HEK293 (cell line): ENCODE data around the gene SEMA4B.

Experiments used
- CTCF ChIA-PET: fragments of 350-600 bp; formaldehyde crosslinking; extraction: SDS; loops from one replicate; lab custom pipeline; 2021; ENCODE audit warnings: antibody characterized with exemption; lab: Yijun Ruan, JAX
- POLR2A ChIA-PET: fragments of 300-600 bp; formaldehyde crosslinking; extraction: SDS; loops from one replicate; lab custom pipeline; 2020; ENCODE audit warnings: antibody characterized with exemption, inconsistent platforms; lab: Yijun Ruan, JAX
- H3K27ac ChIP-seq: fragments of 200-500 bp; sonication (Bioruptor generic); 2 replicates; pipeline ENCODE4 v1.5.1; 2014; ENCODE audit warnings: low read depth, low read length, control low read depth, inconsistent platforms; ENCODE audit errors: extremely low read depth
- H3K36me3 ChIP-seq, 2 experiments: fragments of 200-500 bp in 1 of 2; sonication (Bioruptor generic) in 1 of 2; 1 replicate in 1 of 2; 2 replicates in 1 of 2; pipeline ENCODE4 v1.5.1; 2014 to 2017; ENCODE audit warnings: inconsistent platforms in 2 of 2, low read length in 2 of 2; ENCODE audit not compliant: control insufficient read depth in 2 of 2, insufficient read depth in 1 of 2
- H3K4me1 ChIP-seq: fragments of 200-500 bp; sonication (Bioruptor generic); 2 replicates; pipeline ENCODE4 v1.5.1; 2014; ENCODE audit warnings: mild to moderate bottlenecking, low read length, inconsistent platforms; ENCODE audit not compliant: control insufficient read depth, insufficient read depth
- H3K4me3 ChIP-seq: 2 replicates; pipeline ENCODE4 v1.5.1; 2011; ENCODE audit warnings: low read depth, mild to moderate bottlenecking, control low read depth, low read length, moderate library complexity
- H3K9me3 ChIP-seq: fragments of 200-500 bp; sonication (Bioruptor generic); 2 replicates; pipeline ENCODE4 v1.5.1; 2014; ENCODE audit warnings: low read depth, low read length, inconsistent platforms; ENCODE audit not compliant: control insufficient read depth, insufficient read depth
- AEBP2 ChIP-seq: fragments of 450-650 bp; formaldehyde crosslinking; IDR thresholded peaks from 2 replicates; pipeline ENCODE4 v1.5.1; 2016; ENCODE audit warnings: missing biosample characterization, missing genetic modification characterization, borderline replicate concordance
- ATF2 ChIP-seq: fragments of 450-650 bp; formaldehyde crosslinking; IDR thresholded peaks from 2 replicates; pipeline ENCODE4 v1.5.1; 2016; ENCODE audit warnings: missing biosample characterization, missing genetic modification characterization, low read depth
- KLF10 ChIP-seq: fragments of 450-650 bp; IDR thresholded peaks from 2 replicates; pipeline ENCODE4 v1.5.1; 2018; ENCODE audit warnings: missing biosample characterization, mild to moderate bottlenecking, missing genetic modification characterization
- PRDM2 ChIP-seq: fragments of 450-650 bp; formaldehyde crosslinking; IDR thresholded peaks from 2 replicates; pipeline ENCODE4 v1.5.1; 2016; ENCODE audit warnings: missing biosample characterization, missing genetic modification characterization, borderline replicate concordance
- TCF7L2 ChIP-seq: IDR thresholded peaks from 2 replicates; pipeline ENCODE4 v1.6.1; 2011; ENCODE audit warnings: low read depth, mild to moderate bottlenecking, inconsistent platforms, low read length, moderate library complexity, borderline replicate concordance
- YY2 ChIP-seq: fragments of 450-650 bp; formaldehyde crosslinking; IDR thresholded peaks from 2 replicates; pipeline ENCODE4 v1.5.1; 2016; ENCODE audit warnings: missing biosample characterization, missing genetic modification characterization
- ZBTB6 ChIP-seq: fragments of 450-650 bp; formaldehyde crosslinking; IDR thresholded peaks from 2 replicates; pipeline ENCODE4 v1.5.1; 2017; ENCODE audit warnings: missing biosample characterization, missing genetic modification characterization
- ZEB2 ChIP-seq: fragments of 450-650 bp; formaldehyde crosslinking; IDR thresholded peaks from 2 replicates; pipeline ENCODE4 v1.5.1; 2016; ENCODE audit warnings: missing biosample characterization, missing genetic modification characterization
- ZNF114 ChIP-seq: fragments of 450-650 bp; formaldehyde crosslinking; IDR thresholded peaks from 2 replicates; pipeline ENCODE4 v1.5.0; 2017; ENCODE audit warnings: missing biosample characterization, missing genetic modification characterization
- ZNF148 ChIP-seq: fragments of 450-650 bp; formaldehyde crosslinking; IDR thresholded peaks from 2 replicates; pipeline ENCODE4 v1.5.0; 2017; ENCODE audit warnings: missing biosample characterization, missing genetic modification characterization, borderline replicate concordance
- ZNF488 ChIP-seq: fragments of 450-650 bp; formaldehyde crosslinking; IDR thresholded peaks from 2 replicates; pipeline ENCODE4 v1.5.1; 2016; ENCODE audit warnings: missing biosample characterization, missing genetic modification characterization
- ZNF529 ChIP-seq: fragments of 450-650 bp; formaldehyde crosslinking; IDR thresholded peaks from 2 replicates; pipeline ENCODE4 v1.5.1; 2017; ENCODE audit warnings: missing genetic modification characterization, missing biosample characterization; ENCODE audit not compliant: insufficient replicate concordance
- ZNF560 ChIP-seq: fragments of 450-650 bp; formaldehyde crosslinking; IDR thresholded peaks from 2 replicates; pipeline ENCODE4 v1.5.1; 2017; ENCODE audit warnings: missing biosample characterization, missing genetic modification characterization, borderline replicate concordance
- ZNF571 ChIP-seq: fragments of 450-650 bp; formaldehyde crosslinking; IDR thresholded peaks from 2 replicates; pipeline ENCODE4 v1.5.0; 2017; ENCODE audit warnings: missing biosample characterization, missing genetic modification characterization
- TF ChIP-seq, protein P1 (sequence below): fragments of 450-650 bp; formaldehyde crosslinking; IDR thresholded peaks from 2 replicates; pipeline ENCODE4 v1.5.1; 2016; ENCODE audit warnings: missing biosample characterization, missing genetic modification characterization

SEMA4B gene

GRCh38 chr15:90208356-90208755, 7.2 kb downstream of the SEMA4B start:
- POLR2A ChIA-PET, result interaction anchor here (0.6 to 0.8 kb wide), 4 partner anchors 36 to 591 kb away, joined by 3 to 5 read pairs (median 3); no protein-coding TSS in a partner anchor
- no peaks in the 10 kb centered on the region for H3K36me3 ChIP-seq
- H3K9me3 ChIP-seq, result no peaks in the 10 kb centered on the region
- H3K4me1 ChIP-seq, result peaks cover 8% of the 10 kb centered on the region
- CTCF ChIA-PET, result interaction anchor here (0.5 to 2.3 kb wide), 3 partner anchors 13 to 62 kb away, joined by 3 to 12 read pairs (median 5); no protein-coding TSS in a partner anchor
- H3K4me3 ChIP-seq, result no peak overlapping the region
- TF ChIP-seq, protein P1, sequence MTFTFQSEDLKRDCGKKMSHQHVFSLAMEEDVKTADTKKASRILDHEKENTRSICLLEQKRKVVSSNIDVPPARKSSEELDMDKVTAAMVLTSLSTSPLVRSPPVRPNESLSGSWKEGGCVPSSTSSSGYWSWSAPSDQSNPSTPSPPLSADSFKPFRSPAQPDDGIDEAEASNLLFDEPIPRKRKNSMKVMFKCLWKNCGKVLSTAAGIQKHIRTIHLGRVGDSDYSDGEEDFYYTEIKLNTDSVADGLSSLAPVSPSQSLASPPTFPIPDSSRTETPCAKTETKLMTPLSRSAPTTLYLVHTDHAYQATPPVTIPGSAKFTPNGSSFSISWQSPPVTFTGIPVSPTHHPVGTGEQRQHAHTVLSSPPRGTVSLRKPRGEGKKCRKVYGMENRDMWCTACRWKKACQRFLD, result no peak
- no peak for TF ChIP-seq ZNF560 (tag by site-specific recombination)
- TF ChIP-seq ZNF529 (tag by site-specific recombination), result no peak
- TF ChIP-seq ZNF488 (tag by site-specific recombination), result no peak
- TF ChIP-seq ZBTB6 (tag by site-specific recombination), result no peak
- no peak for TF ChIP-seq ZEB2 (tag by site-specific recombination)
- no peak for TF ChIP-seq PRDM2
- no peak for TF ChIP-seq YY2
- TF ChIP-seq KLF10 (tag by site-specific recombination), result no peak
- no peak for TF ChIP-seq ZNF114 (tag by site-specific recombination)
- no peak for TF ChIP-seq ZNF571 (tag by site-specific recombination)
- TF ChIP-seq AEBP2 (tag by site-specific recombination), result no peak
- no peak for TF ChIP-seq ZNF148 (tag by site-specific recombination)
- TF ChIP-seq ATF2 (tag by site-specific recombination), result no peak
- no peak for TF ChIP-seq TCF7L2
- no peak overlapping the region for H3K27ac ChIP-seq
